ENCODE measurements around the gene SIAH2. TPM values are rescaled to one million over a fixed set of nuclear protein-coding genes. Genes with fewer than 3 reads are reported as not detected.
A peak's percentile ranks its signal among the peaks of the same experiment; 100 is the strongest.

Gene SIAH2
- total RNA-seq: 10 to 100 TPM; 17.8 to 29.0 (median 20.4) TPM

GRCh38 chr3:150763122-150763840 is at the start of gene SIAH2:
Gene SIAH2 (minus strand): TSS chr3:150763169. CDS start chr3:150762849, 320 bp downstream.
- TF ChIP-seq POLR2A (IDR thresholded peaks at IDR 0.05): peak; percentile 76 to 98
- TF ChIP-seq CTCF (IDR thresholded peaks at IDR 0.05): no peak
- no peaks in the 10 kb centered on the region for H3K9me3 ChIP-seq
- peak within 1 kb of the TSS; percentile 38 to 73 (median 61) for H3K4me3 ChIP-seq (replicated peaks in 1 of 3)
- DNase-seq: peak; percentile 92
- H3K4me1 ChIP-seq: peaks cover 21 to 26% of the 10 kb centered on the region in 2 donors
- intact Hi-C loops (cut with DNase I): loop anchor here (10.0 kb wide), 1 partner anchor 218 kb away; the partner anchor contains the start of genes EIF2A and SERP1
- no peaks in the 10 kb centered on the region for H3K27me3 ChIP-seq
- H3K27ac ChIP-seq: peak within 1 kb of the TSS; percentile 91 to 97 (median 94)
- no peaks in the 10 kb centered on the region for H3K36me3 ChIP-seq
- 0 to 1% methylated on average over 18 to 42 of the region's 70 CpGs for WGBS, 2 donors

GRCh38 chr3:150811984-150812383 is 49.0 kb upstream of the SIAH2 start:
- no peaks in the 10 kb centered on the region for H3K4me1 ChIP-seq
- intact Hi-C loops (cut with DNase I): no loop called here
- no peaks in the 10 kb centered on the region for H3K36me3 ChIP-seq
- H3K9me3 ChIP-seq: no peaks in the 10 kb centered on the region
- TF ChIP-seq POLR2A (IDR thresholded peaks at IDR 0.05): no peak
- no peak for TF ChIP-seq CTCF (IDR thresholded peaks at IDR 0.05)
- WGBS, 2 donors: 89 to 92% methylated on average over 5 of the region's 5 CpGs
- no peak for DNase-seq
- H3K4me3 ChIP-seq (replicated peaks in 1 of 3): no peak overlapping the region
- H3K27ac ChIP-seq: no peak overlapping the region
- H3K27me3 ChIP-seq: no peaks in the 10 kb centered on the region

- H3K27me3 ChIP-seq: no peaks in the 10 kb centered on the region
- H3K36me3 ChIP-seq: no peaks in the 10 kb centered on the region
- no peak overlapping the region for H3K4me3 ChIP-seq (replicated peaks in 1 of 3)
- intact Hi-C loops (cut with DNase I): no loop called here
- no peak overlapping the region for H3K27ac ChIP-seq
- 86 to 90% methylated on average over 1 of the region's 1 CpG for WGBS, 2 donors
- TF ChIP-seq POLR2A (IDR thresholded peaks at IDR 0.05): no peak
- no peak for DNase-seq
- H3K4me1 ChIP-seq: no peaks in the 10 kb centered on the region
- no peaks in the 10 kb centered on the region for H3K9me3 ChIP-seq
Observed at GRCh38 chr3:150810641-150811040, 47.7 kb upstream of the SIAH2 start.

- Histone ChIP-seq H3K36me3 (no peaks in the 10 kb centered on the region), H3K27ac (no peak overlapping the region), H3K27me3 (no peaks in the 10 kb centered on the region), H3K4me3 (replicated peaks in 1 of 3) (no peak overlapping the region), H3K4me1 (no peaks in the 10 kb centered on the region), H3K9me3 (no peaks in the 10 kb centered on the region)
- 54 to 65% methylated on average over 5 of the region's 5 CpGs for whole genome bisulfite sequencing, 2 donors
- intact Hi-C loops (cut with DNase I): no loop called here
- no peak for DNase-seq
- TF ChIP-seq POLR2A (IDR thresholded peaks at IDR 0.05) (no peak), CTCF (IDR thresholded peaks at IDR 0.05) (no peak)
Observed at GRCh38 chr3:150806185-150806835, 43.3 kb upstream of the SIAH2 start.

- Histone ChIP-seq H3K4me3 (replicated peaks in 1 of 3) (no peak overlapping the region), H3K36me3 (no peaks in the 10 kb centered on the region), H3K9me3 (no peaks in the 10 kb centered on the region), H3K4me1 (no peaks in the 10 kb centered on the region), H3K27me3 (no peaks in the 10 kb centered on the region), H3K27ac (no peak overlapping the region)
- intact Hi-C loops (cut with DNase I): no loop called here
- DNase-seq: no peak
- no peak for TF ChIP-seq POLR2A (IDR thresholded peaks at IDR 0.05)
- TF ChIP-seq CTCF (IDR thresholded peaks at IDR 0.05): no peak
- WGBS, 2 donors: 76 to 78% methylated on average over 2 of the region's 2 CpGs
Observed at GRCh38 chr3:150805354-150805753, 42.4 kb upstream of the SIAH2 start.

All from thyroid gland (tissue), 4 donors.